ENCODE measurements around the gene TBX20.
"Not testable (repeated sequence)": the region's sequence is repeated elsewhere in the genome, so short reads cannot be mapped to it uniquely, and the experiment has no call there.

DNA sequence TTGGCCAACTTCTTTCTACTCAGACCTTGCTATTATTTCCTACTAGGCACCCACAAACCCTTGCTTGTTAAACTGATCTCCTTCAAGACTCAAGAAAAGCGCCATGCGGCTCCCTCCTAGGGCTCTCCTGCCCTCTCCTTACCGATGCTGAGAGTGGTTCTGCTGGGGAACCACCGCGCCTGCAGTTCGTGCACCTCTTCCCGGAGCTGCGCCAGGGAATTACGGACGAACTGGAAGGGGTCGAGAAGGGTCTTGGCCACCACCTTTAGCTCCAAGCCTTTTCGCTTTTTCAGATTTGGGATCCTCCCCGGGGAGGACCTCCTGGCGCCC lies 68.4 kb downstream of the TBX20 start:
- TF ChIP-seq EZH2phosphoT487 (IDR thresholded peaks at IDR 0.05; ENCODE audit: insufficient read depth, low read depth); EZH2 (IDR thresholded peaks at IDR 0.05; ENCODE audit: insufficient read depth, poor library complexity, severe bottlenecking): not testable (repeated sequence)
